HEK293 (cell line): ENCODE measurements around the gene CLEC2D.

Experiments used
- CTCF ChIP-seq: fragments of 450-650 bp; formaldehyde crosslinking; IDR thresholded peaks from 2 replicates; pipeline ENCODE4 v1.5.1; 2016; ENCODE audit warnings: missing biosample characterization, missing genetic modification characterization
- HOXD13 ChIP-seq: sonication (generic); formaldehyde crosslinking; IDR thresholded peaks from 2 replicates; pipeline ENCODE4 v1.8.0; 2022; ENCODE audit warnings: missing genetic modification reagents, borderline replicate concordance
- MYNN ChIP-seq: fragments of 450-650 bp; formaldehyde crosslinking; IDR thresholded peaks from 2 replicates; pipeline ENCODE4 v1.5.1; 2016; ENCODE audit warnings: missing biosample characterization, missing genetic modification characterization, borderline replicate concordance
- ZBTB8A ChIP-seq: fragments of 450-650 bp; formaldehyde crosslinking; IDR thresholded peaks from 2 replicates; pipeline ENCODE4 v1.5.1; 2016; ENCODE audit warnings: missing biosample characterization, missing genetic modification characterization
- ZFP41 ChIP-seq: fragments of 450-650 bp; formaldehyde crosslinking; IDR thresholded peaks from 2 replicates; pipeline ENCODE4 v1.5.1; 2016; ENCODE audit warnings: missing biosample characterization, missing genetic modification characterization, borderline replicate concordance
- ZNF449 ChIP-seq: fragments of 450-650 bp; formaldehyde crosslinking; IDR thresholded peaks from 2 replicates; pipeline ENCODE4 v1.5.1; 2017; ENCODE audit warnings: missing biosample characterization, mild to moderate bottlenecking, missing genetic modification characterization, moderate library complexity
- ZNF776 ChIP-seq: fragments of 450-650 bp; formaldehyde crosslinking; IDR thresholded peaks from 2 replicates; pipeline ENCODE4 v1.5.0; 2017; ENCODE audit warnings: missing biosample characterization, missing genetic modification characterization, borderline replicate concordance
- ZSCAN23 ChIP-seq: fragments of 450-650 bp; formaldehyde crosslinking; IDR thresholded peaks from 2 replicates; pipeline ENCODE4 v1.5.1; 2016; ENCODE audit warnings: missing biosample characterization, missing genetic modification characterization
- ZSCAN30 ChIP-seq: fragments of 450-650 bp; IDR thresholded peaks from 2 replicates; pipeline ENCODE4 v1.5.1; 2018; ENCODE audit warnings: missing biosample characterization, mild to moderate bottlenecking, missing genetic modification characterization, moderate library complexity

GRCh38 chr12:9710584-9711375 lies 41.3 kb downstream of the CLEC2D start:
- TF ChIP-seq ZBTB8A (tag by site-specific recombination) (no peak), MYNN (tag by site-specific recombination) (no peak), ZSCAN30 (tag by site-specific recombination) (no peak), ZFP41 (tag by site-specific recombination) (no peak), HOXD13 (no peak), CTCF (tag by site-specific recombination) (no peak), ZNF449 (tag by site-specific recombination) (no peak), ZNF776 (no peak), ZSCAN23 (no peak)
